Activated T-cell treated with anti-CD3 and anti-CD28 coated beads for 1 hour (primary cell): ENCODE results near the gene AQP12B.
"Not testable (repeated sequence)": the region's sequence is repeated elsewhere in the genome, so short reads cannot be mapped to it uniquely, and the experiment has no call there.

Source experiments
- DNase-seq: peaks from one replicate; pipeline ENCODE4 v3.0.0-alpha.2; 2020; ENCODE audit warnings: low read depth

AQP12B gene

GRCh38 chr2:240683329-240683979, 769 bp upstream of the AQP12B start:
- DNase-seq, result not testable (repeated sequence)

DNA sequence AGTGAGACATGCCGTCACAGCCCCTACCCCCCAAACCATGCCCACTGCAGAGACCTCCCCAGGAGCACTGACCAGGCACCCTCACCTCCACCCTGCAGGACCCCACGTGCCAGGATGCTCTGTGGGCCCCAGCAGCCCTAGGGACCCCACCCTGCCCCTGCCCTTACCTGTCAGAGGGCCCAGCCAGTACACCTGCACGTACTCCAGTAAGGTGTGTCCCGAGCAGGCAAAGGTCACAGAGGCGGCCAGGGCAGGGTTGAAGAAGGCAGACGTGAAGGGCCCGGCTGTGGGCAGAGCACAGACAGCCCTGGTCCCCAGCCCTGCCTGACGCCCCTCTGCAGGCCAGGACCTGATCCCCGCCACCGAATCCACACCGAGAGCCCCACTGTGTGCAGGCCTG, 2.5 kb downstream of the AQP12B start:
- not testable (repeated sequence) for DNase-seq

GRCh38 chr2:240678909-240679308, 3.8 kb downstream of the AQP12B start:
- not testable (repeated sequence) for DNase-seq

DNA sequence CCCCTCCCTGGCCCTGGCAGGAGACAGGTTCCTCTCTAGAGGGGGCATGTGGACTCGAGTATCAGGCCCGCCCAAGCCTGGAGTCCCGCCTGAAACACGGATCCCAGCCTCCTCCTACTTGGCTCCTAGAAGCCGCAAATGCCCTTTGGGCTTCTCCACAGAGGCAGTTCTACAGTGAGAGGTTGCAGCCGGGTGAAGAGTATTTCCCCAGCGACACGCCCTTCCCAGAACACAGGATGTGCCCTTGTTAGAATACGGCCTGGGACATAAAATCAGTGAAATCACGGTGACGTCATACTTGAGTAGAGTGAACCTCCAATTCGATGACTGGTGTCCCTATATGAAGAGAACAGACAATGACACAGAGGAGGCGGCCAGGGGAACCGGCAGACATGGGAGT, 4.6 kb downstream of the AQP12B start:
- DNase-seq, result not testable (repeated sequence)

GRCh38 chr2:240675345-240675744, 7.3 kb downstream of the AQP12B start:
- DNase-seq, result not testable (repeated sequence)

- DNase-seq, result not testable (repeated sequence)
Observed at GRCh38 chr2:240674461-240675184, 8.1 kb downstream of the AQP12B start.

DNA sequence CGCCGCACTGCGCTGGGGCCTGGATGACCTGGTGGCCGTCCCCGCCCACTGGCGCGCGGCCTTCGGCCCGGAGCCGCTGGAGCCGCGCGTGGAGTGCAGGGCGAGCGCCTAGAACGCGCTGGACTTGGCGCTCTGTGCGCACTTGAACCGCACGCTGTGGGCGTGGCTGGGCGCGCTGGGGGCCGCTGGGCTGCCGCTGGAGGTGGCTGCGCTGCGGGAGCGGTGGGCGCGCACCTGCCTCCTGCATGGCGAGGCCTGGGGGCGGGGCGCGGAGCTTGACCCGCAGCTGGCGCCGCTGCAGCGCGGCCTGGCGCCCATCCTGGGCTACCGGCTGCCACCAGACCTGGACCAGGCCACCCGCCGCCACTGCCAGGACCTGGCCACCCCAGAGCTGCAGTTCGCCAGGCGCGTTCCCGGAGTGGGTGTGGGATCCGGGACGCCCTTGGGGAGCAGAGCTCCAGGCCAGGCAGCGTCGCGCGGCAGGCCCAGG, 9.9 kb downstream of the AQP12B start:
- no peak for DNase-seq

GRCh38 chr2:240672076-240672700, 10.5 kb downstream of the AQP12B start:
- DNase-seq, result no peak

DNA sequence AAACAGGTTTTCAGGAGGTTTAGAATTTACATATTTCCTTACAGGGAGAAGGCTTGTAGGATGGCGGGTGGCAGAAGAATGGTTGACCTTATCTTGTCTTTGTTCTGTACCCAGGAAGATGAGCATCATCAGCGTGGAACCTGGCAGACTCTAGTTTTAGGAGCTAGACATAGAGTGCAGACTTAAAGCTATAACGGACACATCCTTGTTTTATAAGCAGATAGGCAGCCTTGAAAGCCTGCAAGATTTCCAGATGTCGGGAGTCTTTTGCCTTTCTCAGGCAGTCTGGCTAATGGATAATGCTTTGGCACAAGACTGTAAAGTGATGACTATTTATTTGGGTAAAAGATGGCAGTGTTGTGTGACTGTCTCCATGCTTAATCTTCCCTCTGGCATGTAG, 11.7 kb downstream of the AQP12B start:
- DNase-seq, result no peak

DNA sequence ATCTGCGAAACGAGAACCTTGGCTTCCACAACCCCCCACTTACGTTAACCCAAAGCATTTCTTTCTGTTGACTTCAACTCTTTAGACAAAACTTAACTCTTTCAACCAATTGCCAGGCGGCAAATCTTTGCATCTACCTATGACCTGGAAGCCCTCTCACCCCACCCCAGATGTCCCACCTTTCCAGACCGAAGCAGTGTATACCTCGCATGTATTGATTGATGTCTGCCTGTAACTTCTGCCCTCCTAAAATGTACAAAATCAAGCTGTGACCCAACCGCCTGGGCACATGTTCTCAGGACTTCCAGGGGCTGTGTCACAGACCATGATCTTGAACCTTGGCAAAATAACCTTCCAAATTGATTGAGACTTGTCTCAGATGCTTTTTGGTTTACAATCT, 12.3 kb downstream of the AQP12B start:
- no peak for DNase-seq

DNA sequence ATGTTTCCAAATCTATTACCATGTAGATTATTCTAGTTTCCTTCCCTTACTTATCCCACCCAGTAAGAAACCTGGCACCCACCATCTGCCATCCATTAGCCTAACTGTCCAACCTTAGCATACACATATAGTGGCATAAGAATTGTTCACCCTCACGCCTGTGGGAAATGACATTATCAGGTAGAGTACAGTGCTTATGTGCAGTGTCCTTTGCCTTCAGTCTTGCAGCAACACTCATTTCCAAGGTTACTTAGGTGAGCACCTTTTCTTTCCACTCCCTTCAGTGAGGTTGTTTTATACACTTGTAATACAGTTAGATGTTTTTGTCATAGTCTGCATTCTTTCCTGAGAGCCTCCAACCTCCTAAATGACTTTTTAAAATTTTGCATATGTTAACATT, 18.1 kb downstream of the AQP12B start:
- no peak for DNase-seq

- DNase-seq, result no peak
Observed at GRCh38 chr2:240663546-240664190, 19.0 kb downstream of the AQP12B start.

DNA sequence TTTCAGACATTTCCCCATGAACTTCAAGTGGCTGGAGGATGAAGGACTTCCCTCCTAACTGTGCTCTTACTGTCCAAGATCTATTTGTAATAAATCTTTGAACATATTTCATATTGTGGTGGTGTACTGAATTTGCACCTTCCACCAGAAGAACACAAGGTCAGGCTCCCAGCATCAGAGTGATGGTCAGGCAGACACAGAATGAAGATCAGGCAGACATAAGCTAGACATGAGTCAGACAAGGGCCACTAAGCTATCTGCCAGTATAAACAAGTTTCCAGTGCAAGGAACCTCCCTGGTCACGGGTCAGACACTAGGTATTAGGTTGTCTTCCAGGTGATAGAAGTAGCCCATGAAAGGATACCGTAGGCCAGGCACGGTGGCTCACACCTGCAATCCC, 20.0 kb downstream of the AQP12B start:
- DNase-seq, result no peak

DNA sequence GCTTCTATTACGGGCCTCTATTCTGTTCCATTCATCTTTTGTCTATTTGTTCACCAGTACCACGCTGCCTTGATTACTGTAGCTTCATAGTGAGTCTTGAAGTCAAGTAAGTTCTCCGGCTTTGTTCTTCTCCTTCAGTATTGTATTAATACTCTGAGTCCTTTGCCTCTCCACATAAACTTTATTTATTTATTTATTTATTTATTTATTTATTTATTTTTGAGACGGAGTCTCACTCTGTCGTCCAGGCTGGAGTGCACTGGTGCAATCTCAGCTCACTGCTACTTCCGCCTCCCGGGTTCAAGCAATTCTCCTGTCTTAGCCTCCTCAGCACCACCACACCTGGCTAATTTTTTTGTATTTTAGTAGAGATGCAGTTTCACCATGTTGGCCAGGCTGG, 22.8 kb downstream of the AQP12B start:
- DNase-seq, result not testable (repeated sequence)

DNA sequence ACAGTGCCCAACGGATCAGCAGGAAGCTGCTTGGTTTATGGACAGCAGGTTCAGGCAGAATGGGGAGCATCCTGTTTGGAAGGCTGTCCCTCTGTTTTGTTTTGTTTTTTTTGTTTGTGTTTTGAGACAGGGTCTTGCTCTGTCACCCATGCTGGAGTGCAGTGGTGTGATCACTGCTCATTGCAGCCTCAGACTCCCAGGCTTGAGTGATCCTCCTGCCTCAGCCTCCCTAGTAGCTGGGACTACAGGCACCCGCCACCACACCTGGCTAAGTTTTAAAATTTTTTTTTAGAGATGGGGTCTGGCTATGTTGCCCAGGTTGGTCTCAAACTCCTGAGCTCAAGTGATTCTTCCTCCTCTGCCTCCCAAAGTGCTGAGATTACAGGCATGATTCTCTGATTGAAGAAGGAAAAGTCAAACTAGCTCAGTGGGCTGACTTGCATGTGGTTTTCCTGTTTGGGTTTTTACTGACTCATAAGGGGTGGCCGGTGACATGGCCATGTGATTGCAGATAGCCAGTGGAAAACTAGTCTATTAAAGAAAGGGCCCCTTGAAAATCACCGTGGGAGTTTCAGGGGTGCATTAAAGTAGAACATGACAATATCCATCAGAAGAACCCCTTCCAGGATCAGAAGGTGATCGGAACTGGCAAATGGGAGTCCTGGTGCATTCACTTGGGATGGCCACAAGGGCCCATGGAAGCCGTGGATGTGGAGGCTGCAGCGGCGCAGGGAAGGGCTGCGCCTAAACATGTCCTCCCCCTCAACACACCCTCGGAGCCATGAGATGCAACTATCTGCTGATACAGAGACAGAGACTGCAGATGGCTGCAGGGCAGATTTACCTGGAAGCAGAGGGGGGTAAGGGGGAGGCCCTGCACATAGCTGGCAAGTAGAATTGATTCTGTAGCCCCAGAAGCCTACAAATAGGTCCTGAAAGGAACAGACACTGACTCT, 26.5 kb downstream of the AQP12B start:
- no peak for DNase-seq

DNA sequence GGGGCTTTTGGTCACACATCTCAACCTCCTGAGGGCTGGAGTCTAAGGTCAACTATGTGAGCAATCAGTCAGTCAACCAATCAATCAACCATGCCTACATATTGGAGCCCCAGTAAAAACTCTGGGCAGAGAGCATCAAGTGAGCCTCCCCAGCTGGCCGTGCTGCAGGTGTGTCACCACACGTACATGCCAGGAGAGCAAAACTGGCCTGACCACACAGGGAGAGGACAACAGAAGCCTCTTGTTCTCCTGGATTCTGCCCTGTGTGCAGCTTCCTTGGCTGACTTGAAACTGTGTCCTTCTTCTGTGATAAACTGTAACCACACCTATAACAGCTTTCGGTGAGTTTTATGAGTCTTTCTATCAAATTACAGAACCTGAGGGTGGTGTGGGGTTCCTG, 31.5 kb downstream of the AQP12B start:
- DNase-seq, result no peak

GRCh38 chr2:240650254-240650965, 32.3 kb downstream of the AQP12B start:
- no peak for DNase-seq

DNA sequence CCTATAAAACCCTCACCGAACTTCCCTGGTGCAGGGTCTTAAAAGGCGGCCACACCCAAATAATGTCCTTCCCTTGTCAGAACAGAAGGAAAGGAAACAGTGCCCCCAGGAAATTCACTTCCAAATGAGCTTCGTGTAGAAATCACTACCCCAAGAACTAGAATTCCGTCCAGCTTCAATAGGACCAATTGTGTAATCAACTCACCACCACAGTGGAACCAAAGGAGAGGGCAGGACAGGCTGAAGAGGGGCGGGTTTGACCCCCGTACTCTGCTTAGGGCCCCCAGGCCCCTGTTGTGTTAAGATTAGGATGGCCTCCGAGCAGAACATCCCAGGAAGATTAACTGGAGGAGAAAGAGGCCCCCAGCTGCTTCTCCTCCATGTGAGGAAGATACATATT, 33.4 kb downstream of the AQP12B start:
- no peak for DNase-seq

GRCh38 chr2:240648650-240649275, 33.9 kb downstream of the AQP12B start:
- no peak for DNase-seq

- DNase-seq, result no peak
Observed at GRCh38 chr2:240648155-240648649, 34.5 kb downstream of the AQP12B start.
